WI38 (cell line): Measurements from ENCODE around the gene FOXK1.

Experiments used
- H3K4me3 ChIP-seq: 2 replicates; pipeline ENCODE4 v1.5.1; 2011; ENCODE audit warnings: low read depth, mild to moderate bottlenecking, control low read depth, low read length
- CTCF ChIP-seq: IDR thresholded peaks from 2 replicates; pipeline ENCODE4 v1.5.1; 2012; ENCODE audit warnings: low read depth, mild to moderate bottlenecking, control low read depth, low read length

FOXK1 gene

GRCh38 chr7:4794591-4795350 lies 112.7 kb downstream of the FOXK1 start:
- H3K4me3 ChIP-seq = no peak overlapping the region
- no peak for TF ChIP-seq CTCF

DNA sequence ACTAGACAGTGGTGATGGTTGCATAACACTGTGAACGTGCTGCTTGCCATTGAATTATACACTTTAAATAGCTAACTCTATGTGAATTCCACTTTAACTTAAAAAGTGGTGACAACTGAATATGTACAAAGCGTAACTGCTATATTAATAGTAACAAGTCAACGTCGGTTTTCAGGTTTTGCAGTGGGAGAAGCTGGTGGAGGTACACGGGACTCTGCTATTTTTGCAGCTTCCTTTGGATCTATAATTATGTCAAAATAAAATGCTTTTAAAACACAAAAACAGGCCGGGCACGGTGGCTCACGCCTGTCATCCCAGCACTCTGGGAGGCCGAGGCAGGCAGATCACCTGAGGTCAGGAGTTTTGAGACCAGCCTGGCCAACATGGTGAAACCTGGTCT lies 114.4 kb downstream of the FOXK1 start:
- no peak for TF ChIP-seq CTCF
- no peak overlapping the region for H3K4me3 ChIP-seq

GRCh38 chr7:4797858-4798705 lies 116.0 kb downstream of the FOXK1 start:
- peak; percentile 56 for TF ChIP-seq CTCF
- H3K4me3 ChIP-seq = no peak overlapping the region

- H3K4me3 ChIP-seq = no peak overlapping the region
- TF ChIP-seq CTCF = no peak
These were observed 116.7 kb downstream of the FOXK1 start for GRCh38 chr7:4798706-4799235.

DNA sequence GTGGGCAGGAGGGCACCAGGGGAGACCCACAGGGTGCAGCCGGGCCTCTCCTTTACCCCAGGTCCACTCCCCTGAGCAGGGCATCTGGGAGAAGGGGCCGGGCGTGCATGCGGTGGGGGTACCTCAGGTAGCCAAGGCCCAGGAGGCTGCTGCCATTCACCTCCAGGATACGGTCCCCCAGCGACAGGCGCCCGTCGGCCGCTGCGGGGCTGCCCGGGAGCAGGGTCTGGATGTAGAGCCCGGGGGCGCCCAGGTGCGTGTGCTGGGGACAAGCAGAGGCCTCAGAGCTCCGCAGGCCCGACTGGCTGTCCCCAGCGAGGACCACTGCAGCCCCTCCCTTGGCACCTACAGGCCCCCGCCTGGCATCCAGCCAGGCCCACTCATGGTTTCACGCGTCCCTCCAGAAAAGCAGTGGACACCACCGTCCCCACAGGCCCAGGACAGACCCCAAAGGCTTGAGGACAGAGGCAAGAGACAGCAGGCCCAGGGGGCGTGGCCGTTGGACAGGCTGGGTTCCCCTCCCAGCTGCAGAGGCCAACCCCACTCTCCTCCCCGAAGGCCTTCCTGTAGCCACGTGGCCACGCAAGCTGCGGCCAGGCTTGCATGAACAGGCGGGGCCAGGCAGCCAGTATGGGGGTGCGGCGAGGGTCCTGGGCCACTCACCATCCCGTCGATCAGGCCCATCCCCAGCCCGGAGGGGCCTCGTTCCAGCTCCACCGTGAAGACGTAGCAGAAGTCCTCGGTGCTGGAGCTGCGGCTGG lies 117.6 kb downstream of the FOXK1 start:
- no peak for TF ChIP-seq CTCF

DNA sequence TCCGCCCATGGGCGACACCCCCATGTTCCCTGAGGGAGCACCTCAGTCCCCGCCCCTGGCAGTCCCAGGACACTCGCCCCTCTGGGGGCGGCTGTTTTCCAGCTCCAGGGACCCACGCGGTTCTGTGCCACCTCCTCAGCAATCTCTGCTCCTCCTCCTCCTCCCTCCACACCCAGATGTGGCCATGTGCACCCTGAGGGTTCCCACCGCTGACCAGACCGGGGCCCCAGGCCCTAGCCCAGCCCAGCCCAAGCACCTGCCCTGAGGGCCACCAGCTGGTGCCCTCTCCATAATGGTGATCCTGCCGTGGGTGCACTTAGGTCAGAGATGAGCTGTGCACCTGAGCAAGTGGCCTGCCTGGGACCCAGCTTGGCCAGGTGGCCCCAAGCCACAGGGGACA lies 118.4 kb downstream of the FOXK1 start:
- no peak overlapping the region for H3K4me3 ChIP-seq
- no peak for TF ChIP-seq CTCF

More for the DNA sequence above, 117.6 kb downstream of the FOXK1 start:
- H3K4me3 ChIP-seq = no peak overlapping the region
